ENCODE measurements around the gene CLSTN2. TPM values are rescaled to one million over a fixed set of nuclear protein-coding genes. Genes with fewer than 3 reads are reported as not detected.

The CLSTN2 gene
- total and polyA plus RNA-seq, 4 donors: 0.09 to 2.2 (median 0.55) TPM

- 77% methylated on average over 4 of the region's 4 CpGs for WGBS
- DNase-seq (ENCODE audit: low spot score): no peak
- H3K4me3 ChIP-seq (ENCODE audit: low read depth in 1 of 3, low read length in 3 of 3): no peak overlapping the region
- TF ChIP-seq HNF4A (conservative IDR thresholded peaks at IDR 0.05) (no peak), NR2F2 (IDR thresholded peaks at IDR 0.05) (no peak), ATF3 (IDR thresholded peaks at IDR 0.05) (no peak), TAF1 (conservative IDR thresholded peaks at IDR 0.05) (no peak), JUND (IDR thresholded peaks at IDR 0.05) (no peak), MAX (IDR thresholded peaks at IDR 0.05) (no peak), FOXA2 (IDR thresholded peaks at IDR 0.05) (no peak), RAD21 (IDR thresholded peaks at IDR 0.05) (no peak), CTCF (IDR thresholded peaks at IDR 0.05; ENCODE audit: low read depth, low read length, missing input control) (no peak), FOXA1 (IDR thresholded peaks at IDR 0.05) (no peak), EGR1 (IDR thresholded peaks at IDR 0.05; ENCODE audit: low read depth in 2 of 2) (no peak), YY1 (IDR thresholded peaks at IDR 0.05) (no peak), GABPA (IDR thresholded peaks at IDR 0.05 in 1 of 2, conservative IDR thresholded peaks at IDR 0.05 in 1 of 2) (no peak), RXRA (IDR thresholded peaks at IDR 0.05) (no peak), REST (IDR thresholded peaks at IDR 0.05) (no peak), SP1 (IDR thresholded peaks at IDR 0.05) (no peak), HNF4G (IDR thresholded peaks at IDR 0.05) (no peak), ZBTB33 (IDR thresholded peaks at IDR 0.05) (no peak)
- H3K27me3 ChIP-seq (ENCODE audit: control insufficient read depth in 4 of 4, insufficient read depth in 4 of 4, low read length in 3 of 4): peaks cover 0 to 11% (median 0%) of the 10 kb centered on the region in 4 donors
- no peaks in the 10 kb centered on the region for H3K36me3 ChIP-seq (ENCODE audit: control insufficient read depth in 4 of 4, insufficient read depth in 3 of 4, low read depth in 1 of 4, low read length in 3 of 4)
- no peaks in the 10 kb centered on the region for H3K4me1 ChIP-seq (ENCODE audit: control insufficient read depth in 4 of 4, insufficient read depth in 4 of 4, low read length in 3 of 4)
- no peak overlapping the region for H3K27ac ChIP-seq (ENCODE audit: low read depth in 1 of 2, low read length in 2 of 2)
- H3K9me3 ChIP-seq (ENCODE audit: control insufficient read depth in 4 of 4, low read length in 3 of 4): no peaks in the 10 kb centered on the region
- no peak overlapping the region for H3K9ac ChIP-seq (ENCODE audit: low read depth in 1 of 2, low read length in 2 of 2)
These were observed 535.2 kb downstream of the CLSTN2 start for GRCh38 chr3:140470211-140470610.
